ENCODE results near the gene AZGP1. TPM values are rescaled to one million over a fixed set of nuclear protein-coding genes. Genes with fewer than 3 reads are reported as not detected.

The AZGP1 gene
- total RNA-seq, result 0.39 TPM in 1 of 2 replicates, not detected in the other

GRCh38 chr7:99975782-99976521, at the start of gene AZGP1:
AZGP1 (minus strand) TSS chr7:99976031; CDS start chr7:99976020, 11 bp downstream.

GRCh38 chr7:100015232-100016214, 39.7 kb upstream of the AZGP1 start, which contains the start of gene ZKSCAN1:
ZKSCAN1 (plus strand) TSS chr7:100015596; CDS start chr7:100023507, 7,911 bp downstream.

GRCh38 chr7:99928994-99929729, 46.7 kb downstream of the AZGP1 start, which contains the start of gene GJC3:
GJC3 (minus strand) TSS chr7:99929620; CDS start chr7:99929620, 0 bp downstream.

GRCh38 chr7:99918959-99919813, 56.6 kb downstream of the AZGP1 start, which contains the start of gene TRIM4:
TRIM4 (minus strand) TSS chr7:99919530; CDS start chr7:99919401, 129 bp downstream.

Other genes starting within 250 kb of the AZGP1 start
- not detected in 2 replicates for gene CYP3A7, start 240.8 kb downstream of the AZGP1 start, total RNA-seq
- gene CYP3A4, start 191.8 kb downstream of the AZGP1 start, total RNA-seq, result not detected in 2 replicates
- not detected in 2 replicates for gene CYP3A43, start 148.0 kb downstream of the AZGP1 start, total RNA-seq
- not detected in 2 replicates for gene OR2AE1, start 99.0 kb downstream of the AZGP1 start, total RNA-seq
- gene TRIM4, start 56.5 kb downstream of the AZGP1 start, total RNA-seq, result 12.5 and 21.3 TPM in 2 replicates
- not detected in 2 replicates for gene GJC3, start 46.4 kb downstream of the AZGP1 start, total RNA-seq
- 18.6 and 21.3 TPM in 2 replicates for gene ZKSCAN1, start 39.6 kb upstream of the AZGP1 start, total RNA-seq
- 9.1 and 10.7 TPM in 2 replicates for gene ZSCAN21, start 73.7 kb upstream of the AZGP1 start, total RNA-seq
- gene ZNF3, start 105.7 kb upstream of the AZGP1 start, total RNA-seq, result 10.3 and 11.4 TPM in 2 replicates
- gene COPS6, start 112.9 kb upstream of the AZGP1 start, total RNA-seq, result 52.7 and 64.4 TPM in 2 replicates
- 63.3 and 194 TPM in 2 replicates for gene MCM7, start 125.4 kb upstream of the AZGP1 start, total RNA-seq
- gene AP4M1, start 125.6 kb upstream of the AZGP1 start, total RNA-seq, result 8.4 and 12.8 TPM in 2 replicates
- gene TAF6, start 143.3 kb upstream of the AZGP1 start, total RNA-seq, result 59.5 and 65.9 TPM in 2 replicates
- 10.3 and 11.2 TPM in 2 replicates for gene CNPY4, start 143.6 kb upstream of the AZGP1 start, total RNA-seq
- gene MBLAC1, start 150.9 kb upstream of the AZGP1 start, total RNA-seq, result 1.2 and 1.8 TPM in 2 replicates
- gene LAMTOR4, start 172.9 kb upstream of the AZGP1 start, total RNA-seq, result 135 and 222 TPM in 2 replicates
- gene TRAPPC14, start 182.7 kb upstream of the AZGP1 start, total RNA-seq, result 8.4 and 9.6 TPM in 2 replicates
- gene GAL3ST4, start 192.6 kb upstream of the AZGP1 start, total RNA-seq, result 3.0 and 3.5 TPM in 2 replicates
- 0.30 and 1.1 TPM in 2 replicates for gene GPC2, start 201.3 kb upstream of the AZGP1 start, total RNA-seq
- 0.04 TPM in 1 of 2 replicates, not detected in the other for gene STAG3, start 201.9 kb upstream of the AZGP1 start, total RNA-seq
- not detected in 2 replicates for gene PVRIG, start 243.9 kb upstream of the AZGP1 start, total RNA-seq